Neural cell (in vitro differentiated cells): Measurements from ENCODE around the gene UNC5A. TPM values are rescaled to one million over a fixed set of nuclear protein-coding genes. Genes with fewer than 3 reads are reported as not detected.

Experiments used
- H2AFZ ChIP-seq: fragments of 200-600, 300-800 bp; sonication (generic), shearing (Covaris generic); 2 replicates; pipeline ENCODE4 v1.6.0; 2014; ENCODE audit warnings: low read depth, mild to moderate bottlenecking, antibody characterized with exemption, low read length, moderate library complexity
- H3F3A ChIP-seq: fragments of 200-600 bp; shearing (Covaris generic); 2 replicates; pipeline ENCODE4 v1.6.1; 2016; ENCODE audit warnings: mild to moderate bottlenecking, moderate library complexity, mixed read lengths, antibody characterized with exemption, low read length; ENCODE audit not compliant: insufficient read depth, poor library complexity, severe bottlenecking
- H3K27ac ChIP-seq: fragments of 200-600, 300-800 bp; sonication (generic), shearing (Covaris generic); 2 replicates; pipeline ENCODE4 v1.5.1; 2014; ENCODE audit warnings: mild to moderate bottlenecking, low read length, moderate library complexity
- H3K27me3 ChIP-seq: fragments of 300-800, 200-600 bp; sonication (generic), shearing (Covaris generic); 2 replicates; pipeline ENCODE4 v1.6.0; 2014; ENCODE audit warnings: mild to moderate bottlenecking, low read depth, low read length, moderate library complexity; ENCODE audit not compliant: insufficient read depth
- H3K36me3 ChIP-seq: fragments of 300-800, 200-600 bp; sonication (generic), shearing (Covaris generic); 2 replicates; pipeline ENCODE4 v1.5.1; 2014; ENCODE audit warnings: mild to moderate bottlenecking, antibody characterized with exemption, low read length, moderate library complexity; ENCODE audit not compliant: insufficient read depth
- H3K4me2 ChIP-seq: fragments of 300-800, 200-600 bp; sonication (generic), shearing (Covaris generic); 2 replicates; pipeline ENCODE4 v1.6.0; 2014; ENCODE audit warnings: mild to moderate bottlenecking, low read length
- H3K4me3 ChIP-seq: fragments of 300-800, 200-600 bp; sonication (generic), shearing (Covaris generic); 2 replicates; pipeline ENCODE4 v1.5.1; 2014; ENCODE audit warnings: mild to moderate bottlenecking, low read length, moderate library complexity
- H3K79me2 ChIP-seq: fragments of 200-600 bp; shearing (Covaris generic); replicated peaks from 2 replicates; pipeline ENCODE4 v1.6.0; 2014; ENCODE audit warnings: mild to moderate bottlenecking, low read length, moderate library complexity; ENCODE audit not compliant: insufficient read depth
- H3K9ac ChIP-seq: fragments of 300-800, 200-600 bp; sonication (generic), shearing (Covaris generic); 2 replicates; pipeline ENCODE4 v1.6.1; 2016; ENCODE audit warnings: mild to moderate bottlenecking, low read length, mixed read lengths
- H3K9me2 ChIP-seq: fragments of 200-600 bp; shearing (Covaris generic); 2 replicates; pipeline ENCODE4 v1.6.1; 2016; ENCODE audit warnings: mild to moderate bottlenecking, low read length, mixed read lengths; ENCODE audit not compliant: insufficient read depth
- H3K9me3 ChIP-seq: fragments of 200-600, 300-800 bp; sonication (generic), shearing (Covaris generic); 2 replicates; pipeline ENCODE4 v1.6.1; 2016; ENCODE audit warnings: mild to moderate bottlenecking, mixed run types, low read length, moderate library complexity, mixed read lengths
- H4K20me1 ChIP-seq: fragments of 200-600 bp; shearing (Covaris generic); 2 replicates; pipeline ENCODE4 v1.6.1; 2016; ENCODE audit warnings: mild to moderate bottlenecking, mixed run types; ENCODE audit not compliant: insufficient read depth
- CTCF ChIP-seq: fragments of 450-650 bp; IDR thresholded peaks from 2 replicates; pipeline ENCODE4 v1.5.1; 2014; ENCODE audit warnings: antibody characterized with exemption, mild to moderate bottlenecking, moderate library complexity; ENCODE audit not compliant: poor library complexity, severe bottlenecking
- EP300 ChIP-seq: fragments of 450-650 bp; conservative IDR thresholded peaks from 2 replicates; pipeline ENCODE4 v1.6.1; 2014; ENCODE audit warnings: antibody characterized with exemption, mild to moderate bottlenecking, moderate library complexity; ENCODE audit not compliant: poor library complexity, severe bottlenecking
- EZH2 ChIP-seq: fragments of 200-600, 300-800 bp; shearing (Covaris generic), sonication (generic); IDR thresholded peaks from 2 replicates; pipeline ENCODE4 v1.6.1; 2014; ENCODE audit warnings: antibody characterized with exemption, low read length, borderline replicate concordance, mild to moderate bottlenecking; ENCODE audit not compliant: insufficient read depth, poor library complexity, severe bottlenecking
- MXI1 ChIP-seq: fragments of 450-650 bp; conservative IDR thresholded peaks from 2 replicates; pipeline ENCODE4 v1.6.1; 2014; ENCODE audit warnings: antibody characterized with exemption, mild to moderate bottlenecking; ENCODE audit not compliant: poor library complexity, severe bottlenecking
- POLR2AphosphoS5 ChIP-seq: IDR thresholded peaks from 2 replicates; pipeline ENCODE4 v1.6.1; 2012
- RAD21 ChIP-seq: fragments of 450-650 bp; conservative IDR thresholded peaks from 2 replicates; pipeline ENCODE4 v1.6.1; 2014; ENCODE audit warnings: antibody characterized with exemption, mild to moderate bottlenecking, moderate library complexity
- REST ChIP-seq: IDR thresholded peaks from 2 replicates; pipeline ENCODE4 v1.6.1; 2012; ENCODE audit warnings: borderline replicate concordance
- SMC3 ChIP-seq: fragments of 450-650 bp; conservative IDR thresholded peaks from 2 replicates; pipeline ENCODE4 v1.6.1; 2014; ENCODE audit warnings: antibody characterized with exemption, mild to moderate bottlenecking, moderate library complexity; ENCODE audit not compliant: poor library complexity
- TAF1 ChIP-seq: IDR thresholded peaks from 2 replicates; pipeline ENCODE4 v1.6.1; 2012; ENCODE audit warnings: low read depth
- polyA plus RNA-seq: library from polyadenylated mRNA; depleted of rRNA; stranded (reverse); fragments of >200 nt; gene quantifications from 2 replicates; pipeline ENCODE4 v1.2.3, GENCODE V29; 2014

The UNC5A gene
- polyA plus RNA-seq, 1 donor from 2014 or later, result 2.7 TPM

- H3K4me2 ChIP-seq, result no peak overlapping the region
- H3K27me3 ChIP-seq, result no peaks in the 10 kb centered on the region
- H2AFZ ChIP-seq, result no peak overlapping the region
- H3K27ac ChIP-seq, result no peak overlapping the region
- no peaks in the 10 kb centered on the region for H4K20me1 ChIP-seq
- H3K79me2 ChIP-seq, result no peaks in the 10 kb centered on the region
- no peaks in the 10 kb centered on the region for H3K9me3 ChIP-seq
- TF ChIP-seq EZH2 (no peak), RAD21 (no peak), TAF1 (peak; percentile 38)
- no peak overlapping the region for H3K9ac ChIP-seq
- no peaks in the 10 kb centered on the region for H3K9me2 ChIP-seq
- no peaks in the 10 kb centered on the region for H3K36me3 ChIP-seq
- H3K4me3 ChIP-seq, result no peak overlapping the region
- no peaks in the 10 kb centered on the region for H3F3A ChIP-seq
These were observed 13.4 kb upstream of the UNC5A start for GRCh38 chr5:176796970-176797369.

- H3K9me3 ChIP-seq, result no peaks in the 10 kb centered on the region
- no peak for TF ChIP-seq MXI1
- TF ChIP-seq EZH2, result no peak
- TF ChIP-seq POLR2AphosphoS5, result no peak
- no peak for TF ChIP-seq SMC3
- TF ChIP-seq TAF1, result no peak
- TF ChIP-seq RAD21, result no peak
- TF ChIP-seq REST, result no peak
- TF ChIP-seq CTCF, result no peak
- TF ChIP-seq EP300, result no peak
- no peak overlapping the region for H3K27ac ChIP-seq
- H3K9me2 ChIP-seq, result no peaks in the 10 kb centered on the region
- no peak overlapping the region for H2AFZ ChIP-seq
- H3K4me3 ChIP-seq, result no peak overlapping the region
- no peak overlapping the region for H3K4me2 ChIP-seq
- H3K79me2 ChIP-seq, result no peaks in the 10 kb centered on the region
- no peaks in the 10 kb centered on the region for H3K27me3 ChIP-seq
- no peaks in the 10 kb centered on the region for H3F3A ChIP-seq
- H3K36me3 ChIP-seq, result no peaks in the 10 kb centered on the region
- no peaks in the 10 kb centered on the region for H4K20me1 ChIP-seq
- no peak overlapping the region for H3K9ac ChIP-seq
These were observed 12.8 kb upstream of the UNC5A start for GRCh38 chr5:176797456-176798050.
